ENCODE results near the gene FRS2.

Gene FRS2

DNA sequence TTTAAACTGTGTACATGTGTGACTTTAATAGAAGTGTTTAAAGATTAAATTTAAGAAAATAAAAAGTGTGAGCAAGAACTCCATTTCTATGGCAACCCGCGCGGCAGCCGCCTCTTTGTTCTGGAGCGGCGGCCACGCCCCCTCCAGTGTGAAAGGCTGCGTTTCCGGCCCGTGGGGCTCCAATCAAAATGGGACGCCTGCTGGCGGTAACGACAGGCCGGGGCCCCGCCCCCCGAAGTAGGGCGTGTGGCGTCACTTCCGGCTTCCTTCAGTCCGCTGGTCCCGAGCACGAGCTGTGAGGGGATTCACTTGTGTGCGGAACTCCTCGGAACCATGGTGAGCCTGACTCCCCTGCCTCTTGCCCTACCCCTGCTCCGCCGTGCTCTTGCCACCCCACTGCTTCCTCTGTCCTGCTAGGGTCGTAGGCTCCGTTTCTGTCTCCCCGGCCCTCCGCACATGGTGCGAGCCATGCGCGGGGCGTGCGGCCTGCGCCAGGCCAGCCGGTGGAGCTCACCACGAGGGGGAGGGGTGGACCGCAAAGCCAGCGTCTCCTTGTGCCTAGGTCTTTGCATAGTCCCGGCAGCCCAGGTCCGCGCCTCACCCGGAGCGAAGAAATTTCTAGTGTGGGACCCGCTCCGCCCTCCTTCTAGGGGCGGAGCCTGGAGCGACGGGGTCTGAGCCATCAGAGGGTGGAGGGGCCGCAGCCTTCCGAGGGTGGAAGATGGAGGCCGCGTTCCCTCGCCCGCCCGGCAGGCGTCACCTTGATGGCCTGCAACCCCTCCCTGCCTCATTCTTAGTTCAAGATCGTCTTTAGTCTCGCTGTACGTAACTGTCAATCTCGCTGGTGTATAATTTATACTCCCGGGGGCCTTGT is 115.2 kb downstream of the FRS2 start, which contains the start of gene CCT2:
Gene CCT2 (plus strand): TSS at position 271 of the 874 bp plus-strand sequence. CDS start 63 bp downstream, at position 334.
- TF ChIP-seq, protein P1, sequence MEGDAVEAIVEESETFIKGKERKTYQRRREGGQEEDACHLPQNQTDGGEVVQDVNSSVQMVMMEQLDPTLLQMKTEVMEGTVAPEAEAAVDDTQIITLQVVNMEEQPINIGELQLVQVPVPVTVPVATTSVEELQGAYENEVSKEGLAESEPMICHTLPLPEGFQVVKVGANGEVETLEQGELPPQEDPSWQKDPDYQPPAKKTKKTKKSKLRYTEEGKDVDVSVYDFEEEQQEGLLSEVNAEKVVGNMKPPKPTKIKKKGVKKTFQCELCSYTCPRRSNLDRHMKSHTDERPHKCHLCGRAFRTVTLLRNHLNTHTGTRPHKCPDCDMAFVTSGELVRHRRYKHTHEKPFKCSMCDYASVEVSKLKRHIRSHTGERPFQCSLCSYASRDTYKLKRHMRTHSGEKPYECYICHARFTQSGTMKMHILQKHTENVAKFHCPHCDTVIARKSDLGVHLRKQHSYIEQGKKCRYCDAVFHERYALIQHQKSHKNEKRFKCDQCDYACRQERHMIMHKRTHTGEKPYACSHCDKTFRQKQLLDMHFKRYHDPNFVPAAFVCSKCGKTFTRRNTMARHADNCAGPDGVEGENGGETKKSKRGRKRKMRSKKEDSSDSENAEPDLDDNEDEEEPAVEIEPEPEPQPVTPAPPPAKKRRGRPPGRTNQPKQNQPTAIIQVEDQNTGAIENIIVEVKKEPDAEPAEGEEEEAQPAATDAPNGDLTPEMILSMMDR (IDR thresholded peaks at IDR 0.05) = no peak

DNA sequence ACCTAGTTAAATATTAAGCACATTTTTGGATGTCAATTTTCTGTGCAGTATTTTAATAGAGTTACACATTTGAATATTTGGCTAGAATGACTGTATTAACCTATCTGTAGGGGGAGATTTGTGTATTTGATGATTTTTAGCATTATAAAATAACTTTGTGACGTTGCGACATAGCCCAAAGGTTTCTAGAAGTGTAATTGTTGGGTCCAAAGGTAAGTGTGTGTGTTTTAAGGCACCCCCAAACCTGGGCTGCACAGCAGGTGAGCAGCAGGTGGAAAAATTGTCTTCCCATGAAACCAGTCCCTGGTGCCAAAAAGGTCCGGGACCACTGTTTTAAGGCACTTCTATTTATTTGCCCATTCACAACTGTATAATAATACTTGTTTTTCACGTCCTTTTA is 118.3 kb downstream of the FRS2 start:
- TF ChIP-seq, protein P1 (IDR thresholded peaks at IDR 0.05) = no peak
- H3K27ac ChIP-seq = no peak overlapping the region
- DNase-seq (ENCODE audit: low spot score) = no peak
- H3K4me3 ChIP-seq = no peak overlapping the region

More for the DNA sequence above, 115.2 kb downstream of the FRS2 start, which contains the start of gene CCT2:
- peak within 1 kb of the TSS; percentile 98 for H3K4me3 ChIP-seq
- peak within 1 kb of the TSS; percentile 78 to 90 for H3K27ac ChIP-seq
- DNase-seq (ENCODE audit: low spot score) = peak; percentile 96

DNA sequence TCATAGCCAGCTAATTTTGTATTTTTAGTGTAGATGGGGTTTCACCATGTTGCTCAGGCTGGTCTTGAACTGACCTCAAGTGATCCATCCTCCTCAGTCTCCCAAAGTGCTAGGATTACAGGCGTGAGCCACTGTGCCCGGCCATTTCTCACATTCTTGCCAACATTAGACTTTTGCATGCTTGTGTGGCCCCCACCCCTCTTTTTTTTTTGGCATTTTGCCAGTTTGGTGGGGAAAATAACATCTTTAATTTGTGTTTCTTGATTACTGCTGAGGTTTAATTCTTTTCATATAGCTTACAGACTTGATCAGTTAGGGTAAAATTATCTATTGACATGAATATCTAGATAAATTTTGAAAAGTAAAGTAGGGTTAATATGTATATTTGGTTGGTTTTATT is 118.9 kb downstream of the FRS2 start:
- no peak for DNase-seq (ENCODE audit: low spot score)
- Histone ChIP-seq H3K27ac (no peak overlapping the region), H3K4me3 (no peak overlapping the region)
- TF ChIP-seq, protein P1 (IDR thresholded peaks at IDR 0.05) = no peak

DNA sequence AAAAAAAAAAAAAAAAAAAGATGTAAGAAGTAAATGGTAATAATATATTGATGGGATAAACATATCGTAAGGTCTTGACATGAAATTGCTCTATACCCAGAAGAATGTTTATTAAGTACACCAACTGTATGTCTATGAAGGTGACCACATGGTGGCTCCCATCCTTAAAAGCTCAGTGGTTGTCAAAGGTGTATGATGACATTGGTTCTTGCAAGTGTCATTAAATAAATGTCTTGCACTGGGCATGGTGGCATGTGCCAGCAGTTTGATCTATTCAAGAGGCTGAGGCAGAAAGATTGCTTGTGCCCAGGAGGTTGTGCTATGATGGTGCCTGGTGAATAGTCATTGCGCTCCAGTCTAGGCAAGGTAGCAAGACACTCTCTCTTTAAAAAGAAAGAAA is 125.5 kb downstream of the FRS2 start:
- H3K4me3 ChIP-seq = no peak overlapping the region
- TF ChIP-seq, protein P1 (IDR thresholded peaks at IDR 0.05) = no peak
- no peak for DNase-seq (ENCODE audit: low spot score)

DNA sequence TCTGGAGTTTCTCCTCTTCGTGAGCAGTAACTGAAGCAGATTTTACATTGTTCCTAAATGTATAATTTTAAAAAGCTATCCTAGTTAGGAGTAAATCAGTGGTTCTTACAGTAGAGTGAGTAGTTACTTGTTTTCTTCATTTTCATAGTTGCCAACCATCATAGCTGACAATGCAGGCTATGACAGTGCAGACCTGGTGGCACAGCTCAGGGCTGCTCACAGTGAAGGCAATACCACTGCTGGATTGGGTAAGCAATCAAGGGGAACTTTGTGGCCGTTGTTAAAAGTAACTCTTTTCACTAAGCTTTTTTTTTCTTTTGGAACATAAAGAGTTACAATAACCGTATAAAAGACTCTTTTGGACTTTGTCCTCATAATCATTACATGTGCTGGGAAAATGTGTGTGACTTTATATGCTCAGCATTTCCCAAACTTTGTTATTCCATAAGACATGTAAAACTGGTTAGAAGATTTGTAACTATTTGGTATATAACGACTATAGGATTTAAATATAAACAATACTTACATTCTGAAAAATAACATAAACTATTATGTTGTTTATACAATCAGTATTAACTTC is 128.1 kb downstream of the FRS2 start:
- H3K27ac ChIP-seq = no peak overlapping the region
- TF ChIP-seq, protein P1 (IDR thresholded peaks at IDR 0.05) = no peak
- no peak for DNase-seq (ENCODE audit: low spot score)
- no peak overlapping the region for H3K4me3 ChIP-seq

More for the DNA sequence above, 125.5 kb downstream of the FRS2 start:
- H3K27ac ChIP-seq = no peak overlapping the region

DNA sequence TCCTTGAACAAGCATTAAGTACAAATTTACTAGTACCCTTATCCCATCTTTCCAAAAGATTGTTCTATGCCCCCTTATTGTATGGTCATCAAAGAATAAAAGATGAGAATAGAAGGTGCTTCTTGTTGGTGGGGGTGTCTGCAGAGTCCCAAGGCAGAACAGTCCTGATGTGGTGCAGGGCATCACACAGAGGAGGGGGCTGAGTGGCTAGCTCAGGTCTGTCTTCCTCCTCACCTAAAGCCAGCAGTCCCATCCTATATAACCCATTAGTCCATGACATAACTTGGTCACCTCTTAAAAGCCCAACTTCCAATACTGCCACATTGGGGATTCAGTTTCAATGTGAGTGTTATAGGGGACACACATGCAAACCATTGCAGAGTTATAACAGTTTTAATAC is 130.6 kb downstream of the FRS2 start:
- H3K4me3 ChIP-seq = no peak overlapping the region
- TF ChIP-seq, protein P1 (IDR thresholded peaks at IDR 0.05) = no peak
- H3K27ac ChIP-seq = no peak overlapping the region
- no peak for DNase-seq (ENCODE audit: low spot score)

All from coronary artery (tissue), 2 donors.